ENCODE data around the gene STMN3.

DNA sequence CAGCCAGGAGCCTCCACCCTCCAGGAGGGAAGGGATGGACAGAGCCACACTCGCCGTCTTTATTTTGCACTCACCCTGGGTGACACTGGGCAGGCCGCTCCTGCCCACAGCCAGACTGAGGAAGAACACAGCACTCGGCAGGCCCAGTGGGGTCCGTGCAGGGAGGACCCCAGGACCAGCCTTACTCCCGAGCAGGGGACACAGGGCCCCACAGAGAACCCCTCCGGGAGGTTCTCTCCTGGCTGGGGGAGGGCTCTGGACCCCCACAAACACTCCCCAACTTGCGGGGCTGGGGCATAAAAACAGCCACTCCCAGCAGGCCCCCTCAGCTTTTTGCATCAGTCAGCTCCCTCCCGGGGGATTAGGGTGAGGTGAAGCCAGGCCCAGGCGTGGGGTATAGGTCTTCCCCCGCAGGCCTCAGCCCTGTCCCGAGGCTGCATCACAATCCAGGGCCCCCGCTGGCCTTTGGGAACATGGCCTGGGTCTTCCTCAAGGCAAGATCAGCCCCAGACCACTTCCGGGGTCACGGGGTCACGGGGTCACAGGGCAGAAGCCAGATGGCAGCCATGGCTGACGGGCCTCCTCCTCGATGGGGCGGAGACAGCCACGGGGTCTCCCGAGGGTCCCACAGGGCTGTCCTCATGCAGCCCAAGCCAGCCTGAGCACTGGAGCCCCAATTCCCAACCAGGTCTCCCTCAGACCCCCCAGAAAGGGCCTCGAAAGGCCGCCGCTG, 46.4 kb upstream of the STMN3 start:
- TF ChIP-seq CTCF (IDR thresholded peaks at IDR 0.05; ENCODE audit: low read length) (no peak), EZH2 (IDR thresholded peaks at IDR 0.05; ENCODE audit: borderline replicate concordance, low read length) (no peak)
